Adrenal gland (tissue), 12 donors: ENCODE results near the gene OR10H1. TPM values are rescaled to one million over a fixed set of nuclear protein-coding genes. Genes with fewer than 3 reads are reported as not detected.
"Not testable (repeated sequence)": the region's sequence is repeated elsewhere in the genome, so short reads cannot be mapped to it uniquely, and the experiment has no call there.

Source experiments
- DNase-seq, 7 donors: peaks; one replicate each; pipeline ENCODE4 v3.0.0-alpha.2; 2019 to 2020
- H3K27ac ChIP-seq, 5 donors: fragments of 200-600 bp; sonication (generic) in 4 of 5; 1 replicate in 3 of 5; 2 replicates in 2 of 5; pipeline versions ENCODE4 v1.5.1 to v1.8.0; 2016 to 2020; ENCODE audit warnings: mild to moderate bottlenecking in 1 of 5
- H3K27me3 ChIP-seq: fragments of 200-600 bp; 2 replicates; pipeline ENCODE4 v1.8.0; 2021
- H3K36me3 ChIP-seq, 2 donors: fragments of 200-600 bp; replicated peaks in 1 of 2; 1 replicate in 1 of 2; 2 replicates in 1 of 2; pipeline versions ENCODE4 v1.5.1 to v1.8.0; 2018 to 2022
- H3K4me1 ChIP-seq, 2 donors: fragments of 200-600 bp; replicated peaks in 1 of 2; 1 replicate in 1 of 2; 2 replicates in 1 of 2; pipeline versions ENCODE4 v1.5.1 to v1.8.0; 2018 to 2021
- H3K4me3 ChIP-seq, 4 donors: fragments of 200-600 bp; sonication (generic) in 3 of 4; one replicate each; pipeline ENCODE4 v1.5.1; 2016 to 2018
- H3K9me3 ChIP-seq, 3 donors: fragments of 200-600 bp; sonication (generic) in 1 of 3; replicated peaks in 1 of 3; 1 replicate in 2 of 3; 2 replicates in 1 of 3; pipeline versions ENCODE4 v1.5.1 to v1.8.0; 2016 to 2021
- CTCF ChIP-seq, 6 experiments: fragments of 450-650 bp in 4 of 6; fragments of 200-600 bp in 2 of 6; sonication (generic) in 1 of 6; IDR thresholded peaks; 1 replicate in 5 of 6; 2 replicates in 1 of 6; pipeline versions ENCODE4 v1.5.1 to v1.8.0; 2016 to 2021; ENCODE audit warnings: antibody characterized with exemption in 6 of 6, mild to moderate bottlenecking in 2 of 6, moderate library complexity in 1 of 6
- POLR2A ChIP-seq, 2 donors: fragments of 450-650 bp; IDR thresholded peaks; one replicate each; pipeline ENCODE4 v1.6.1; 2017; ENCODE audit warnings: antibody characterized with exemption in 2 of 2, mild to moderate bottlenecking in 2 of 2, moderate library complexity in 1 of 2
- WGBS, 4 donors: extraction: QIAGEN DNeasy Blood & Tissue Kit in 2 of 4; methylation state at CpG; one replicate each; pipeline versions ENCODE4 v1.1.5 to v1.1.7; 2013 to 2017; 5-methylcytosine and 5-hydroxymethylcytosine counted together
- intact Hi-C, 2 donors: fragments of 100-400 bp; cut with DNase I; formaldehyde crosslinking; loops; one replicate each; pipeline versions ENCODE4 v1.14.1 to v1.15.0; 2022 to 2023
- polyA plus RNA-seq, 3 donors: library from polyadenylated mRNA; stranded (reverse); fragments of 200-250 nt in 2 of 3; fragments of 350-450 nt in 1 of 3; fragmentation: Illumina TruSeq in 1 of 3; extraction: RNeasy Lipid Tissue Mini Kit (QIAGEN cat#74804) in 1 of 3; gene quantifications; one replicate each; pipeline ENCODE4 v1.2.3, GENCODE V29; 2013 to 2014
- total RNA-seq, 9 donors: library from RNA; depleted of rRNA in 4 of 9; stranded (reverse); fragments of >200 nt in 4 of 9; fragments of 120-200 nt in 1 of 9; fragmentation: NEBNext Ultra II Directional in 1 of 9; extraction: Animal tissue kit (Norgen Biotek cat#: 25700) in 1 of 9; gene quantifications; one replicate each; pipeline versions ENCODE4 v1.1.0 to v1.2.4, GENCODE V29; 2013 to 2023
- donor health status: healthy with polysubstance abuse.
- donor health status: Bipolar disorder and iron deficiency.
- donor health status: DM: yes; HTN: yes; CAD: no.
- donor health status: DM: no; HTN: no; CAD: no.
- donor health status: DM: no; HTN: no; CAD: no.
- donor health status: DM: yes; HTN: yes; CAD: no.

The OR10H1 gene
- total and polyA plus RNA-seq, 12 donors = not detected

DNA sequence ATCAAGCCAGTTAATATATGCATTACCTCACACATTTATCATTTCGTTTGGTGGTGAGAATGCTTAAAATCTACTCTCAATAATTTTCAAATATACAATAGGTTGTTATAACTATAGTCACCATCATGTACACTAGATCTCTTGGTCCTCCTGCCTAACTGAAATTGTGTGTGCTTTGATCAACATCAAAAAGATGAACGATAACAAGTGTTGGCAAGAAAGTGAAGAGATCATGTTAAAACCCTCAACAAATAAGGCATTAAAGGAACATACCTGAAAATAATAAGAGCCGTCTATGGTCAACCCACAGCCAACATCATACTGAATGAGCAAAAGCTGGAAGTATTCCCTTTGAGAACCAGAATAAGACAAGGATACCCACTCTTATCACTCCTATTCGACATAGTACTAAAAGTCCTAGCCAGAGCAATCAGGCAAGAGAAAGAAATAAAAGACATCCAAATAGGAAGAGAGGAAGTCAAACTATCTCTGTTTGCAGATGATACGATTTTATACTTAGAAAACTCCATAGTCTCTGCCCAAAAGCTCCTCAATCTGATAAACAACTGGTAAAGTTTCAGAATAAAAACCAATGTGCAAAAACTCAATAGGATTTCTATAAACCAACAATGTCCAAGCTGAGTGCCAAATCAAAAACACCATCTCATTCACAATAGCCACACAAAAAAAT, 27.9 kb upstream of the OR10H1 start:
- intact Hi-C loops = no loop called here
- TF ChIP-seq CTCF (IDR thresholded peaks at IDR 0.05) (no peak), POLR2A (IDR thresholded peaks at IDR 0.05) (no peak)
- H3K4me3 ChIP-seq = no peak overlapping the region
- H3K27me3 ChIP-seq = no peaks in the 10 kb centered on the region
- no peaks in the 10 kb centered on the region for H3K9me3 ChIP-seq
- WGBS, 4 donors = 49 to 55% (median 51%) methylated on average over 5 of the region's 5 CpGs
- no peak overlapping the region for H3K27ac ChIP-seq
- H3K4me1 ChIP-seq = no peaks in the 10 kb centered on the region
- no peaks in the 10 kb centered on the region for H3K36me3 ChIP-seq
- no peak for DNase-seq

- TF ChIP-seq POLR2A (IDR thresholded peaks at IDR 0.05) = no peak
- Histone ChIP-seq H3K27me3 (no peaks in the 10 kb centered on the region), H3K27ac (no peak overlapping the region), H3K4me3 (no peak overlapping the region), H3K4me1 (no peaks in the 10 kb centered on the region), H3K36me3 (no peaks in the 10 kb centered on the region), H3K9me3 (no peaks in the 10 kb centered on the region)
- no peak for DNase-seq
- WGBS, 4 donors = 53 to 65% (median 58%) methylated on average over 11 of the region's 11 CpGs
- intact Hi-C loops = no loop called here
Observed at GRCh38 chr19:15841875-15842569, 26.6 kb upstream of the OR10H1 start.

GRCh38 chr19:15840833-15841232, 25.4 kb upstream of the OR10H1 start:
- H3K9me3 ChIP-seq = no peaks in the 10 kb centered on the region
- H3K27ac ChIP-seq = no peak overlapping the region
- 30 to 65% (median 44%) methylated on average over 2 of the region's 2 CpGs for WGBS, 4 donors
- TF ChIP-seq POLR2A (IDR thresholded peaks at IDR 0.05) = no peak
- no peak for TF ChIP-seq CTCF (IDR thresholded peaks at IDR 0.05)
- DNase-seq = no peak
- H3K36me3 ChIP-seq = no peaks in the 10 kb centered on the region
- no peaks in the 10 kb centered on the region for H3K27me3 ChIP-seq
- H3K4me1 ChIP-seq = no peaks in the 10 kb centered on the region
- H3K4me3 ChIP-seq = no peak overlapping the region
- intact Hi-C loops = no loop called here

GRCh38 chr19:15839888-15840287, 24.4 kb upstream of the OR10H1 start:
- H3K27ac ChIP-seq, intact Hi-C loops, DNase-seq, H3K27me3 ChIP-seq, H3K4me1 ChIP-seq, H3K9me3 ChIP-seq, H3K36me3 ChIP-seq, H3K4me3 ChIP-seq: not testable (repeated sequence)
- 66 to 75% (median 69%) methylated on average over 4 of the region's 4 CpGs for WGBS, 4 donors

- H3K4me1 ChIP-seq = no peaks in the 10 kb centered on the region
- TF ChIP-seq CTCF (IDR thresholded peaks at IDR 0.05) (no peak), POLR2A (IDR thresholded peaks at IDR 0.05) (no peak)
- no peaks in the 10 kb centered on the region for H3K27me3 ChIP-seq
- no peak overlapping the region for H3K27ac ChIP-seq
- no peak for DNase-seq
- 91 to 96% (median 92%) methylated on average over 3 of the region's 3 CpGs for WGBS, 4 donors
- H3K36me3 ChIP-seq = no peaks in the 10 kb centered on the region
- intact Hi-C loops = no loop called here
- H3K9me3 ChIP-seq = no peaks in the 10 kb centered on the region
- H3K4me3 ChIP-seq = no peak overlapping the region
Observed at GRCh38 chr19:15838351-15838750, 22.9 kb upstream of the OR10H1 start.
